HEK293 (cell line): ENCODE measurements around the gene SLC9C2.

Experiments used
- CTCF ChIA-PET: fragments of 350-600 bp; formaldehyde crosslinking; extraction: SDS; loops from one replicate; lab custom pipeline; 2021; ENCODE audit warnings: antibody characterized with exemption; lab: Yijun Ruan, JAX
- POLR2A ChIA-PET: fragments of 300-600 bp; formaldehyde crosslinking; extraction: SDS; loops from one replicate; lab custom pipeline; 2020; ENCODE audit warnings: antibody characterized with exemption, inconsistent platforms; lab: Yijun Ruan, JAX
- H3K27ac ChIP-seq: fragments of 200-500 bp; sonication (Bioruptor generic); 2 replicates; pipeline ENCODE4 v1.5.1; 2014; ENCODE audit warnings: low read depth, low read length, control low read depth, inconsistent platforms; ENCODE audit errors: extremely low read depth
- H3K36me3 ChIP-seq, 2 experiments: fragments of 200-500 bp in 1 of 2; sonication (Bioruptor generic) in 1 of 2; 1 replicate in 1 of 2; 2 replicates in 1 of 2; pipeline ENCODE4 v1.5.1; 2014 to 2017; ENCODE audit warnings: inconsistent platforms in 2 of 2, low read length in 2 of 2; ENCODE audit not compliant: control insufficient read depth in 2 of 2, insufficient read depth in 1 of 2
- H3K4me1 ChIP-seq: fragments of 200-500 bp; sonication (Bioruptor generic); 2 replicates; pipeline ENCODE4 v1.5.1; 2014; ENCODE audit warnings: mild to moderate bottlenecking, low read length, inconsistent platforms; ENCODE audit not compliant: control insufficient read depth, insufficient read depth
- H3K4me3 ChIP-seq: 2 replicates; pipeline ENCODE4 v1.5.1; 2011; ENCODE audit warnings: low read depth, mild to moderate bottlenecking, control low read depth, low read length, moderate library complexity
- H3K9me3 ChIP-seq: fragments of 200-500 bp; sonication (Bioruptor generic); 2 replicates; pipeline ENCODE4 v1.5.1; 2014; ENCODE audit warnings: low read depth, low read length, inconsistent platforms; ENCODE audit not compliant: control insufficient read depth, insufficient read depth
- MEIS1 ChIP-seq: sonication (generic); formaldehyde crosslinking; IDR thresholded peaks from 2 replicates; pipeline ENCODE4 v1.8.1; 2022; ENCODE audit warnings: missing genetic modification reagents, mild to moderate bottlenecking, borderline replicate concordance
- PRDM1 ChIP-seq: fragments of 450-650 bp; formaldehyde crosslinking; IDR thresholded peaks from 2 replicates; pipeline ENCODE4; 2016; ENCODE audit warnings: missing biosample characterization, missing genetic modification characterization
- TRIM28 ChIP-seq: IDR thresholded peaks from 2 replicates; pipeline ENCODE4 v1.6.1; 2011; ENCODE audit warnings: low read length, control low read depth, borderline replicate concordance
- ZBTB26 ChIP-seq: fragments of 450-650 bp; formaldehyde crosslinking; optimal IDR thresholded peaks from 2 replicates; pipeline ENCODE3; 2016; ENCODE audit warnings: missing biosample characterization, mild to moderate bottlenecking, missing genetic modification characterization
- ZBTB49 ChIP-seq: fragments of 450-650 bp; formaldehyde crosslinking; IDR thresholded peaks from 2 replicates; pipeline ENCODE4 v1.5.1; 2016; ENCODE audit warnings: missing biosample characterization, missing genetic modification characterization, low read depth
- ZFHX2 ChIP-seq: fragments of 450-650 bp; formaldehyde crosslinking; conservative IDR thresholded peaks from 2 replicates; pipeline ENCODE4 v1.5.1; 2016; ENCODE audit warnings: missing biosample characterization, missing genetic modification characterization
- ZNF132 ChIP-seq: fragments of 450-650 bp; formaldehyde crosslinking; IDR thresholded peaks from 2 replicates; pipeline ENCODE4 v1.5.1; 2017; ENCODE audit warnings: missing biosample characterization, missing genetic modification characterization, borderline replicate concordance
- ZNF221 ChIP-seq: fragments of 450-650 bp; formaldehyde crosslinking; IDR thresholded peaks from 2 replicates; pipeline ENCODE4 v1.5.1; 2017; ENCODE audit warnings: missing biosample characterization, missing genetic modification characterization, borderline replicate concordance
- ZNF23 ChIP-seq: fragments of 450-650 bp; formaldehyde crosslinking; IDR thresholded peaks from 2 replicates; pipeline ENCODE4 v1.5.1; 2016; ENCODE audit warnings: missing biosample characterization, missing genetic modification characterization, borderline replicate concordance
- ZNF239 ChIP-seq: fragments of 450-650 bp; formaldehyde crosslinking; IDR thresholded peaks from 2 replicates; pipeline ENCODE4 v1.5.1; 2016; ENCODE audit warnings: missing biosample characterization, missing genetic modification characterization
- ZNF514 ChIP-seq: fragments of 450-650 bp; formaldehyde crosslinking; IDR thresholded peaks from 2 replicates; pipeline ENCODE4 v1.5.1; 2016; ENCODE audit warnings: missing biosample characterization, missing genetic modification characterization
- ZNF660 ChIP-seq: fragments of 450-650 bp; IDR thresholded peaks from 2 replicates; pipeline ENCODE4 v1.5.1; 2018; ENCODE audit warnings: missing biosample characterization, mild to moderate bottlenecking, missing genetic modification characterization
- ZNF664 ChIP-seq: fragments of 450-650 bp; formaldehyde crosslinking; IDR thresholded peaks from 2 replicates; pipeline ENCODE4 v1.5.1; 2016; ENCODE audit warnings: missing biosample characterization, missing genetic modification characterization
- ZNF677 ChIP-seq: fragments of 450-650 bp; IDR thresholded peaks from 2 replicates; pipeline ENCODE4 v1.5.0; 2018; ENCODE audit warnings: missing biosample characterization, mild to moderate bottlenecking, missing genetic modification characterization, moderate library complexity
- ZSCAN18 ChIP-seq: fragments of 450-650 bp; formaldehyde crosslinking; IDR thresholded peaks from 2 replicates; pipeline ENCODE4 v1.5.1; 2016; ENCODE audit warnings: missing biosample characterization, missing genetic modification characterization
- TF ChIP-seq, protein P1 (sequence below): fragments of 450-650 bp; formaldehyde crosslinking; IDR thresholded peaks from 2 replicates; pipeline ENCODE4 v1.5.1; 2016; ENCODE audit warnings: missing biosample characterization, missing genetic modification characterization
- TF ChIP-seq, protein P2 (sequence below): fragments of 450-650 bp; formaldehyde crosslinking; IDR thresholded peaks from 2 replicates; pipeline ENCODE4 v1.5.0; 2017; ENCODE audit warnings: missing biosample characterization, missing genetic modification characterization, borderline replicate concordance

Gene SLC9C2

DNA sequence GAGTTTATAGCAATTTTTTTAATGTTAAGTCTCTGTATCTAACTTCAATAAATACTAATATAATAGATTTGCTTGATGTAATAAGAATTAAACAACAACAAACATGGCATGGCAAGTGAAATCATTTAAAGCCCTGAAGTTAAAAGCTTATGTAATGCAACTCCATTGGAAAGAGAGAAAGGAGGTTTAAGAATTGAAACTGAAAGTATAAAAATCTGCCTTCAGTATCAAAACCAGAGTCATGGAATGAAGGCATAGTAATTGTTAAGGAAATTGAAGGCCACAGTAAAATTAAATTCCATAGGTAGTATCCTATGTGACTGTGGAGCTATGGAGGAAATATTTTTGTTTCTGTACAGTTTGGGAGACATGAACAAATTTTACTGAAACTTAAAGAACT is 70.6 kb downstream of the SLC9C2 start:
- ChIA-PET CTCF (interaction anchor here (0.5 kb wide), 1 partner anchor 13 kb away, joined by 3 read pairs; no protein-coding TSS in a partner anchor), POLR2A (no interaction called here)
- Histone ChIP-seq H3K36me3 (no peaks in the 10 kb centered on the region), H3K27ac (no peak overlapping the region), H3K4me1 (no peaks in the 10 kb centered on the region), H3K4me3 (no peak overlapping the region), H3K9me3 (no peaks in the 10 kb centered on the region)
- no peak for TF ChIP-seq ZNF132
- TF ChIP-seq, protein P1, sequence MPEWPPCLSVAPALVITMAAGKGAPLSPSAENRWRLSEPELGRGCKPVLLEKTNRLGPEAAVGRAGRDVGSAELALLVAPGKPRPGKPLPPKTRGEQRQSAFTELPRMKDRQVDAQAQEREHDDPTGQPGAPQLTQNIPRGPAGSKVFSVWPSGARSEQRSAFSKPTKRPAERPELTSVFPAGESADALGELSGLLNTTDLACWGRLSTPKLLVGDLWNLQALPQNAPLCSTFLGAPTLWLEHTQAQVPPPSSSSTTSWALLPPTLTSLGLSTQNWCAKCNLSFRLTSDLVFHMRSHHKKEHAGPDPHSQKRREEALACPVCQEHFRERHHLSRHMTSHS (tag by site-specific recombination) = no peak
- TF ChIP-seq ZNF514 (tag by site-specific recombination) = no peak
- TF ChIP-seq ZBTB26 (tag by site-specific recombination) = no peak

- Histone ChIP-seq H3K9me3 (no peaks in the 10 kb centered on the region), H3K27ac (no peak overlapping the region), H3K4me3 (no peak overlapping the region)
- TF ChIP-seq ZFHX2 (tag by site-specific recombination) (peak; percentile 21; the same call in 1 of the 2 replicates), ZNF677 (tag by site-specific recombination) (no peak)
- TF ChIP-seq, all 188 proteins: peak for 1
- Histone ChIP-seq H3K36me3 (no peaks in the 10 kb centered on the region), H3K4me1 (no peaks in the 10 kb centered on the region)
- CTCF ChIA-PET = no interaction called here
- POLR2A ChIA-PET = no interaction called here
Measured at GRCh38 chr1:173530795-173531693, 71.8 kb downstream of the SLC9C2 start.

GRCh38 chr1:173529106-173529505 is 73.8 kb downstream of the SLC9C2 start:
- no peaks in the 10 kb centered on the region for H3K36me3 ChIP-seq
- H3K4me1 ChIP-seq = no peaks in the 10 kb centered on the region
- H3K9me3 ChIP-seq = no peaks in the 10 kb centered on the region
- POLR2A ChIA-PET = no interaction called here
- no peak overlapping the region for H3K27ac ChIP-seq
- no peak overlapping the region for H3K4me3 ChIP-seq
- no peak for TF ChIP-seq ZNF23 (tag by site-specific recombination)
- no peak for TF ChIP-seq ZBTB49 (tag by site-specific recombination)
- TF ChIP-seq TRIM28 = no peak
- 0 out of 2 replicates have a peak, but pooled peaks have one; percentile 35 for TF ChIP-seq PRDM1 (tag by site-specific recombination)
- CTCF ChIA-PET = no interaction called here

DNA sequence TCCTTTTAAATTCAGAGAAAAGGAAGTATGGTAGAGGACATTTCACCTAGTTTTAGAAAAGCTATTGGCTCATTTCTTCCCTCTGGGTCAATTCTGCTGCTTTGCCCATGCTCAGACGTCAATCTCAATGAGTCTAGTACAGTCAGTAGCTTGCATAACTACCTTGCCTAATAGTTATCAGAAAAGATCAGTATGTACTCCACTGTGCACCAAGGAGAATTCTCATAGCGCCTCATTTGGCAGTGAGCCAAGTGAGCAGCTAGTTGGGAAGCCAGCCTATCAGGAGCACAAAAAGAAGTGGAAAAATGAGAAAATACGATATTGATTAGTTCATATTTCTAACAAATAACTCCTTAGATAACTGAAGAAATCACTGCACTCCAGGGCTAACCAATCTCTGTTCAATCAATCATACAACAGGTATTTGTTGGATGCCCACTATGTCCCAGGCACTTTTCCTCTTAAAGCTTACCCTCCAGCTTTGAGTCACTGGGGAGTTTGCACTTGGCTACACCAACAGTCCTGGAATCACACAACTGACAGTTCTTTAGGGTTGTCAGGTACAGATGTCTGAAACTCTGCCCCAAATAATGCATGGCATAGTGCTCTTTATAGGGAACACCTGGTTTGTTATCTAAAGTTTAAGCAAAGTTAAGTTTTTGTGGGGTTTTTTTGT is 75.6 kb downstream of the SLC9C2 start:
- H3K36me3 ChIP-seq = no peaks in the 10 kb centered on the region
- no peaks in the 10 kb centered on the region for H3K4me1 ChIP-seq
- H3K27ac ChIP-seq = no peak overlapping the region
- no peak overlapping the region for H3K4me3 ChIP-seq
- H3K9me3 ChIP-seq = no peaks in the 10 kb centered on the region
- ChIA-PET CTCF (interaction anchor here (1.0 kb wide), 1 partner anchor 98 kb away, joined by 3 read pairs; no protein-coding TSS in a partner anchor), POLR2A (no interaction called here)
- TF ChIP-seq MEIS1 (no peak), ZNF660 (tag by site-specific recombination) (peak; percentile 33; the same call in 1 of the 2 replicates), ZNF664 (tag by site-specific recombination) (no peak), ZNF239 (tag by site-specific recombination) (no peak), ZSCAN18 (tag by site-specific recombination) (no peak), ZNF221 (tag by site-specific recombination) (no peak)
- TF ChIP-seq, protein P2, sequence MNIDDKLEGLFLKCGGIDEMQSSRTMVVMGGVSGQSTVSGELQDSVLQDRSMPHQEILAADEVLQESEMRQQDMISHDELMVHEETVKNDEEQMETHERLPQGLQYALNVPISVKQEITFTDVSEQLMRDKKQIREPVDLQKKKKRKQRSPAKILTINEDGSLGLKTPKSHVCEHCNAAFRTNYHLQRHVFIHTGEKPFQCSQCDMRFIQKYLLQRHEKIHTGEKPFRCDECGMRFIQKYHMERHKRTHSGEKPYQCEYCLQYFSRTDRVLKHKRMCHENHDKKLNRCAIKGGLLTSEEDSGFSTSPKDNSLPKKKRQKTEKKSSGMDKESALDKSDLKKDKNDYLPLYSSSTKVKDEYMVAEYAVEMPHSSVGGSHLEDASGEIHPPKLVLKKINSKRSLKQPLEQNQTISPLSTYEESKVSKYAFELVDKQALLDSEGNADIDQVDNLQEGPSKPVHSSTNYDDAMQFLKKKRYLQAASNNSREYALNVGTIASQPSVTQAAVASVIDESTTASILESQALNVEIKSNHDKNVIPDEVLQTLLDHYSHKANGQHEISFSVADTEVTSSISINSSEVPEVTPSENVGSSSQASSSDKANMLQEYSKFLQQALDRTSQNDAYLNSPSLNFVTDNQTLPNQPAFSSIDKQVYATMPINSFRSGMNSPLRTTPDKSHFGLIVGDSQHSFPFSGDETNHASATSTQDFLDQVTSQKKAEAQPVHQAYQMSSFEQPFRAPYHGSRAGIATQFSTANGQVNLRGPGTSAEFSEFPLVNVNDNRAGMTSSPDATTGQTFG (tag by site-specific recombination) = no peak
